ENCODE results near the gene INTS14.

DNA sequence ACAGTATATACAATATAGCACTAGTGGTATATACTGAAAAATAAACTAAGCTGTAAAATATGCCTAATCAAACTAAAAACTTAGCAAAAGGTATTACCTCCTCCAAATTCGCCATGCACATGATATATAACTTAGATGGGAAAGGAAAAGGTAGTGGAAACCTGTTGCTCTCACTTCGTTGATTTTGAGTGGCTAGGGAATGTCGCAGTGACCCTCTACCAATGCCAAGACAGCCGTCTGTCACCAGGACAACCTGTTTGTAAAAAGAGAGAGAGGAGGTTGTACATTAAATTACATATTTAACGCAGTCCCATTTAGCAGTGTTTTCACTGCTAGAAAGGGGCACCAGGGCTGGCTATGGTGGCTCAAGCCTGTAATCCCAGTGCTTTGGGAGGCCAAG lies 11.3 kb downstream of the INTS14 start:
- TF ChIP-seq POLR2A (IDR thresholded peaks at IDR 0.05; ENCODE audit: low read length): no peak
- no peak for TF ChIP-seq GATA1 (IDR thresholded peaks at IDR 0.05; ENCODE audit: low read depth, low read length)
